HG03139 (cell line): Measurements from ENCODE around the gene YWHAB.
"Not testable (repeated sequence)": the region's sequence is repeated elsewhere in the genome, so short reads cannot be mapped to it uniquely, and the experiment has no call there.

Source experiments
- ATAC-seq: cut with Tn5 transposase; IDR thresholded peaks from one replicate; pipeline ENCODE4 v1.9.1; 2021; ENCODE audit not compliant: unreplicated experiment

Gene YWHAB

DNA sequence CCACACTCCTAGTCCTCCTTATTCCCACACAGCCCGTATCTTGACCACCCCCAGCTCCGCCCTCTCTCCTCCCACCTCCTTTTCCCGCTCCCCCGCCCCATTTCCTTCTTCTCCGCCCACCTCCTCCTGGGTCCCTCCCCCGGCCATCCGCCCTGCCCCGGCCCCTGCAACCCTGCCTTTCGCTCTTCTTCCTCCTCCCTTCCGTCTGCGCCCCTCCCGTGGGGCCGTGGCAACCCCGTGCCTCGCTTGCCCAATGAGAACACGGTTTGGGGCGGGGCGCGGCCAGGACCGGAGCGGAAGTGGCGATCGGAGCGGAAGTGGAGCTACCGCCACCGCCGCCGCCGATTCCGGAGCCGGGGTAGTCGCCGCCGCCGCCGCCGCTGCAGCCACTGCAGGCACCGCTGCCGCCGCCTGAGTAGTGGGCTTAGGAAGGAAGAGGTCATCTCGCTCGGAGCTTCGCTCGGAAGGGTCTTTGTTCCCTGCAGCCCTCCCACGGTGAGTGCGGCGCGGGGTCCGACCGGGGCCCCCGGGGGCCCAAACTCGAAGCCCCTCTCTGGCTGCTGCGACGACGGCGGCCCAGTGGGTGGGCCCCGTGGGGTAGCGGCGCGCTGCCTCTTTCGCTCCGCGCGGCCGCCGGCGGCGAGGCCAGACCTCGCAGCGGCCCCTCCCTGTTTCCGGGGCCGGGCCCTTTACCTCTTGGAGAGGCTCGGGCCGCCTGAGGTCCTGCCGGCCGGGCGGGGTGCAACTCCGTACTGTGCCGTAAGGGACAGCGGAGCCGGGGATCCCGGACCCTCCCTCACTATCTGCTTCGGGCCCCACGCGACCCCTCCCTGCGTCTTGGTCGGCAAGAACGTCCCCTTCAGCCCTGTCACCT, at the start of gene YWHAB:
TSS of gene YWHAB (plus strand) at position 314 of the 874 bp plus-strand sequence. CDS start 15,829 bp downstream, outside the sequence.
- ATAC-seq, result peak; percentile 93

DNA sequence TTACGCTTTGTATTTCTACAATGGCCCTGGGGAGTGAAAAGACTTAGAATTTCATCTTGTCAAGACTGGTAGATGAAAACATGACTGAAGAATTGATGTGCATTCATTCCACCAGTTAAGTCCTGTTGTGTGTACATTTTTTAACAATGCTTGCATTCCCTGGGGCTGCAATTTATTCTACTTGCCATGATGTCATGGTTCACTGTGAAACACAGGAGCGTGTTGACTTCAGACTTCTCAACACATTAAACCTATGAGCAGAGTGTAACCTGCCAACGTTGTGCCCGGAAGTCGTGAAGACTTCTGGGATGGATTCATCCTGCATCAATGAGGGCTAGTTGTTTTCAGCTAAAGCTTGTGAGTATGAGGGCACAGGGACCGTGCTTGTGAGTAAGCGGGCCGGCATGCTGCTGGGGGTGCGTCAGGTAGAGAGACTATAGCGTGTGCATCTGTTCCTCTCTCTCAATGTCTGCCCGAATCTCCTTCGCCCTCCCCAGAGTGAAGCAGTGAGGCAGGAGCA, 48.8 kb upstream of the YWHAB start:
- no peak for ATAC-seq

GRCh38 chr20:44837946-44838345, 47.6 kb upstream of the YWHAB start:
- no peak for ATAC-seq

- ATAC-seq, result no peak
Observed at GRCh38 chr20:44838521-44838920, 47.0 kb upstream of the YWHAB start.

DNA sequence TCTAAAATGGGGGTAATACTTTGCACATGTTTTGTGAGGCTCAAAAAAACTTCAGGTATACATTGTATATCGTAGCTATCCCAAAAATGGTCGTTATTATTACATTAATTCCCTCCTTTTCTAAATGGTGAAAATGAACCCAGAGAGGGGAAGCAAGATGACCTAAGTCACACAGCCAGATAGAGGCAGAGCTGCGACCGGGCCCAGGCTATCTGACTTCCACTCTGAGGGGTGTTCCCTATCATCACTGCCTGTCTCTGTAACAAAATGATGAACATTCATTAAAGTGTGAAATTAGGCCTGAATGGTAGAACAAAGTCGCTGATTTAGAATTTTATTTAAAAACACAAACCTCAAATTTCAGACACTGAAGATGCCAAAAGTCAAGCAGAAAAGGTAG, 46.0 kb upstream of the YWHAB start:
- no peak for ATAC-seq

- ATAC-seq, result no peak
Observed at GRCh38 chr20:44840826-44841225, 44.7 kb upstream of the YWHAB start.

GRCh38 chr20:44841955-44842354, 43.5 kb upstream of the YWHAB start:
- ATAC-seq, result no peak

- no peak for ATAC-seq
Observed at GRCh38 chr20:44843876-44844275, 41.6 kb upstream of the YWHAB start.

DNA sequence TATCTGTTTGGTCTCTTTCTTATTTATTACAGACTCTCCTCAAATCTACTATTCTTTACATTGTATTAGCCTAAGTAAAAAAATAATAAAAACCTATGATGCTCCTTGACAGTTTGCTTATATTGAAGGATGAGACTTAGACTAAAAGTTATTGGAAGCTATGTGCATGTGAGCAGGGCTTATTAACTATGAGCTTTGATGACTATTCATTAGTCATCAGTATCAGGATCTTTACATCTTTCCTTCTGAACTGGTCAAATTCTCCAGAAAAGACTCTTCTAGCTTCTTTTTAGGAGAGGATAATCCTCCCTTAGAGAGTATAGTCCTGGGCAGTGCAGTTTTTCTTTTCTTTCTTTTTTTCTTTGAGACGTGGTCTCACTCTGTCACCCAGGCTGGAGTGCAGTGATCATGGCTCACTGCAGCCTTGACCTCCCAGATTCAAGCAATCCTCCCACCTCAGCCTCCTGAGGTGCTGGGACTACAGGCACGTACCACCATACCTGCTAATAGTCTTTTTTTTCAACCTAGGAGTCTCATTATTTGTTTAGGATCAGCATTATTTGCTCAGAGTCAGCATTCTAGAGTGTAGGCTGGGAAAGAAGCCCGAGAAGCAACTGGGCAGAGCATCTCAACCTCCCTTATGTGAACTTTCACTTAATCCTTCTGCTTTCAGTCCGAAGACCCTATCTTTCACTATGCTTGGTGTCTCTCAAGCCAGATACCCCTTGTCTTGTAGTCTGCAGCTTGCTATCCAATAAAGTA, 37.1 kb upstream of the YWHAB start:
- no peak for ATAC-seq

DNA sequence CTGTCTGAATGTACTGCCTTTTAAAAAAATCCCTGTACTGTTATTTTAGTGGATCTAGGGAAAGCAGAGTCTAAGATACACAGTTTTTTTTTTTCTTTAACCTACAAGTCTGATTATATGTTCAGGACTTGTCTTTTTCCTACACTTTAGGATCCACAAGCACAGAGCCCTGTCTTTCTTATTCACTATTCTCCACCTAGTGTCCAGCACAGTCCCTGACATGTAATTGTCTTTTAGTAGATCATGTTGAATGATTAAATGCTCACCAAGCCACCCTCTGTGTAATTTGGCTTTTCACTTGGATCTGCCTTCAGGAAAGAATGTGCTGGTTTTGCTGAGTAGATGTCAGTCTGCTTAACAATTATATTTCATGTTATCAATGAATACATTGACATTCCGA, 35.8 kb upstream of the YWHAB start:
- no peak for ATAC-seq

GRCh38 chr20:44850272-44850671, 35.2 kb upstream of the YWHAB start:
- no peak for ATAC-seq

GRCh38 chr20:44850837-44851236, 34.7 kb upstream of the YWHAB start:
- no peak for ATAC-seq

GRCh38 chr20:44851545-44851944, 34.0 kb upstream of the YWHAB start:
- no peak for ATAC-seq

DNA sequence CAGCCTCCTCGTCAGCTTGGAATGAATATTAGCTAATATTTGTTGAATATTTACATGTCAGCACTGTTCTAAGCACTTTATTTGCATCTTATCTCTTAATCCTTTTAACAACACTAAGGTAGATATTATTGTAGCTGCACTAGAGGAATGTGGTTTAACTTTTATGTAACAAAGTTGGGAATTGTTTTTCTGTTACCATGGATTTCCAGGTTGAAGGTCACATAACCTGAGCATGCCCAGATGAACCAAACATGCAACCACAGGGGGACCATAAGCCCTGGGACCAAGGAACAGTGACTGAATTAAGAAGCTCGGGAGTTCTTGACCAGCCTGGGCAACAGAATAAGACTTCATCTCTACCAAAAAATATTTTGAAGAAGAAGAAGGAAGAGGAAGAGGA, 29.1 kb upstream of the YWHAB start:
- no peak for ATAC-seq

- no peak for ATAC-seq
Observed at GRCh38 chr20:44856856-44857448, 28.6 kb upstream of the YWHAB start.

DNA sequence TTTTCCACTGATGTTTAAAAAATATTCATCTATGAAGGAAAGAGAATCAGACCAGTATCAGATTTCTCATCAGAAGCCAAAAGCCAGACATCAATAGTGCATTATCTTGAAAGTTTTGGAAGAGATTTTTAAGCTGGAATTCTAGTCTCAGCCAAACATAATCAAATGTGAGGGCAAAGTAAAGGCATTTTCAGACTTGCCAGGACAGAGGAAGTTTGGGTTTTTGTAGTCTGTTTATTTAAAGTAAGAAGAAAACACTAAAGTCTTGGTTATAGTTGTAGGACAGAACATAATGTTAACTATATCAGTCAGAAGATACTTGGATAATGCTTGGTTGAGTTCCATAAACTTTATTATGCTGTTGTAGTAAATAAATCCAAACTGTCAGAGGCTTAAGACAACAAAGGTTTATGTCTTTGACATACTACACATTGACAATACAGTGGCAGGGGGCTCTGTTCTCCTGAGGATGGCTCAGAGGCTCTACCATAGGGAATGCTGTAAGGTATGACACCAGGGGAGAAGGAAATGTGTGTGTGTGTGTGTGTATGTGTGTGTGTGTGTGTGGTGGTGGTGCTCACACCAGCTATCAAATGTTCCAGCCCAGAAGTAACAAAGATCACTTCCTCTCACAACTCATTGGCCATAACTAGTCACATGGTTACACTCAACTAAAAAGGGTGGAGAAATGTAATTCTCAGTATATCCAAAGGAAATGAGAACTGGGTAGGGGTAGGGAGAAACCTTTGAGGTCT, 26.7 kb upstream of the YWHAB start:
- no peak for ATAC-seq

GRCh38 chr20:44861531-44862006, 23.9 kb upstream of the YWHAB start:
- no peak for ATAC-seq

DNA sequence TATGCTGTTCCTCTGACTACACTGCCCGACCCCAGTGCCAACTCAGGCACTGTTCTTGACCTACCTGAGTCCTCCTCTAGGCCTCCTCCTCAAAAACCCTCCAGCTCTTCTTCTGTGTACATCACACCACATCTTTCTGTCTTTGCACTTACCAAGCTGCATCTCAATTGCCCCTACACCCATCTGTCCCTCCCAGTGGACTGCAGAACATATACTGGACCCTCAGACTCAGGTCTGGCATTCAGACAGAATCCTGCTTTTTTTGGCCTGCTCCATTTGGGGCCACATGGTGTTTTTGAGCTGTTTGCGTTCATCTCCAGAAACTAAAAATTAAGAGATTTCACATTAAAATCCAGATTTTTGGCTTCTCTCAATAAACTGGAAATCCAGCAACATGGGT, 23.2 kb upstream of the YWHAB start:
- no peak for ATAC-seq

DNA sequence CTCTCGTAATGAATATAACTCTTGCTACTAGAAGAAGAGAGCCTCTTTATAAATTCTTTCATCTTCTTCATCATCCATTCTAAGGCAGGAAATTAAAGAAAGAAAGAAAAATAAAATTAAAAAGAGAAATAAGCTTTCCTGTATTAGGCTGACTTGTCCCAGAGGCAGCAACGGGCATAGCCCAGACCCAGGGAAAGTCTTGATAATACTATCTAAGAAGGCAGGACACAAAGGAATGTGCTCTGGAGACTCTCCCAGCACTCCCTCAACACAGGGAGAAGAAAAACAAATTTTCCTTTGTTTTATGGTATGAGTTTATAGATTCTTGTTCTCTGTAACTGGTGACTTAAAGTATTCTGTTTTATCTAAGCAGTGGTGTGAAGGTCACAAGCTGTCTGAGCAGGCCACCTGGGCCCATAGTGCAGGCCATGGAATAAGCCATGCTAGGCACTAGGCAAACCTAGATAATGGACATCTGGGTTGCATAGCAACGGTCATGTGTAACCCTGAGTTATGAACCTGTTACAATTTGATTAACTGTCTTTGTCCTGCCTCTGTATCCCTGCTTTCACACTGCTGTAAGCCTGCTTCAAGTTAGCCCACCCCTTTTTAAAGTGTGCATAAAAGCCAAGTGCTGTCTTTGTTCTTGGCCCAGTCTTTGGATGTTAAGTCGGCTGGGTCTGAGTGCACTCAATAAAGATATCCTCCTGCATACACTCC, 22.0 kb upstream of the YWHAB start:
- ATAC-seq, result not testable (repeated sequence)

DNA sequence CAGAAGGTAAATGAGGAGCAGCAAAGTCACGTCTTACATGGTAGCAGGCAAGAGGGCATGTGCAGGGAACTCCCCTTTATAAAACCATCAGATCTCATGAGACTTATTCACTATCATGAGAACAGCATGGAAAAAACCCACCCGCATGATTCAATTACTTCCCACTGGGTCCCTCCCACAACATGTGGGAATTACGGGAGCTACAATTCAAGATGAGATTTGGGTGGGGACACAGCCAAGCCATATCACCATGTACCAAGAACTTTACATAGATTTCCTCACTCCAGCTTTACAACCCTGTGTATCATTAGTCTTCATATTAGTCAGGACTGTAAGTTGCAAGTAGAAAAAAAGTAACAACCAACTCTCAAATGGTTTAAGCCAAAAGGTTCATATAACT, 21.0 kb upstream of the YWHAB start:
- not testable (repeated sequence) for ATAC-seq
